GM19463 (cell line): ENCODE measurements around the gene SAP130.

Source experiments
- ATAC-seq: cut with Tn5 transposase; IDR thresholded peaks from one replicate; pipeline ENCODE4 v1.9.1; 2021; ENCODE audit warnings: mild to moderate bottlenecking, moderate library complexity; ENCODE audit not compliant: unreplicated experiment

The SAP130 gene

GRCh38 chr2:128026448-128027277 is 1.2 kb downstream of the SAP130 start:
- ATAC-seq, result peak; percentile 0

GRCh38 chr2:128024816-128025215 is 3.0 kb downstream of the SAP130 start:
- ATAC-seq, result no peak

GRCh38 chr2:128017561-128017960 is 10.3 kb downstream of the SAP130 start:
- ATAC-seq, result no peak

DNA sequence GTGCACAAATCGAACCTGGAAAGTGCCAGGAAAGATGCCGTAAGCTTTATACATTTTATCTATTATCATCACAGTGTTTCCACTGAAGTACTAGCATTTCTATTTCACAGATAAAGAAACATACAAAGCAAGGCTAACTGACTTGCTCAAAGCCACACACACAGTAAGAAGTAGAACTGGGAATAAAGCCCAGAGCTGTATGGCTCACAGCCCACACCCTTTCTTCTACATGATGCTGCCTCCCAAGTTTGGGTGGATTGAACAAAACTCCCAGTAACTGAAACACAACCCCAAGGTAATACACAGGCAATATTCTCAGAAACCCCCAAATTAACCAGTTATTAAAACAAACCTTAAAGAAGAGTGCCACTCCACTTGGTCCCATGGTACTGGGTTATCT is 11.2 kb downstream of the SAP130 start:
- no peak for ATAC-seq

DNA sequence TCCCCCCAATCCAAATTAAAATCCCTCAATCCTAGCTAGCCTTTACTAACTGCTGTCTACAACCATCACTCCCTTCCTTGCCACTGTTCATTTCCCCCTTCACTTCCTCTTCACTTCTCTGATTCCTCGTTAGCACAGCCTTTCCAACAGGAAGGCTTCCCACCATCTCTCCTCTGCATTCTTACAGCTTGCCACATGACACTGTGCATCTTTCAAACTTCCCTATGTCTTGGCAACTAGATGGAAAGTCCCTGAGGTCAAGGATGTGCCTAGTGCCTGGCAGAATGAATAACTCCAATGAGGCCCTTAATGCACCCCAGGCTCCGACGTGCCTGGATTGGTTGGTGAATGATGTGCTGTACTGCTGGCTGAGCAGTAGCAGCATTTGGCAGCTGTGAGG is 15.2 kb downstream of the SAP130 start:
- ATAC-seq, result no peak

GRCh38 chr2:128008074-128008672 is 19.7 kb downstream of the SAP130 start:
- no peak for ATAC-seq

GRCh38 chr2:128004509-128004908 is 23.4 kb downstream of the SAP130 start:
- ATAC-seq, result no peak

DNA sequence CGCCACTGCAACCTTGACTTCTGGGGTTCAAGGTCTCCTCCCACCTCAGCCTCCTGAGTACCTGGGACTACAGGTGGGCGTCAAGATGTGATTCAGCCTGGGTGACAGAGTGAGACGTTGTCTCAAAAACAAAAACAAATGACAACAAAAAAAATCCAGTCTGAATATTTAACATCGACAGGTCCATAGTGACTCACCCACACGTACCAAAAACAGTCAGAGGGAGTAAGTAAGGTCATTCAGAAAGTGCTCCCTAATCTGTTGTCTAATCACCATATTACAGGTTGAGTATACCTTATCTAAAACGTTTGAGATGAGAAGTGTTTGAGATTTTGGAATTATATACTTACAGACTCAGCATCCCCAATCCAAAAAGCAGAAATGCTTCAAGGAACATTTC is 24.4 kb downstream of the SAP130 start:
- no peak for ATAC-seq

- ATAC-seq, result no peak
These were observed 31.7 kb downstream of the SAP130 start for GRCh38 chr2:127996160-127996559.

DNA sequence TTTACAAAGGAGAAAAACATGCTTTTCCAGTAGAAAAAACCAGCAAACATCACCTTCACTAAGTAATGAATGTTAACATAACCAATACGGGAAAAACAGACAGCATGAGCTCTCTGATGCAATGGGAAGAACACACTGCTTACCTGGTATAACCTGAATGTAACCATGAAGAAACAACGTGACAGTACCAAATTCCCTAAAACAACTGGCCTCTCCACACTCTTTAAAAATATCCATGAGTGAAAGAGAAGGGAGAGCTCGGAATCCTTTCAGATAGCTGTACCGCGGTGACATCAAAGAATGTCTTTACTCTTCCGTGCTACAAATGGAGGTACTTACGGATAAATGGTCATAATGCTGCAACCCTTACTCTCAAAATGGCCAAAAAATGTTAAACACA is 32.1 kb downstream of the SAP130 start:
- no peak for ATAC-seq

GRCh38 chr2:127993659-127994058 is 34.2 kb downstream of the SAP130 start:
- no peak for ATAC-seq

- ATAC-seq, result no peak
These were observed 36.1 kb downstream of the SAP130 start for GRCh38 chr2:127991742-127992141.

DNA sequence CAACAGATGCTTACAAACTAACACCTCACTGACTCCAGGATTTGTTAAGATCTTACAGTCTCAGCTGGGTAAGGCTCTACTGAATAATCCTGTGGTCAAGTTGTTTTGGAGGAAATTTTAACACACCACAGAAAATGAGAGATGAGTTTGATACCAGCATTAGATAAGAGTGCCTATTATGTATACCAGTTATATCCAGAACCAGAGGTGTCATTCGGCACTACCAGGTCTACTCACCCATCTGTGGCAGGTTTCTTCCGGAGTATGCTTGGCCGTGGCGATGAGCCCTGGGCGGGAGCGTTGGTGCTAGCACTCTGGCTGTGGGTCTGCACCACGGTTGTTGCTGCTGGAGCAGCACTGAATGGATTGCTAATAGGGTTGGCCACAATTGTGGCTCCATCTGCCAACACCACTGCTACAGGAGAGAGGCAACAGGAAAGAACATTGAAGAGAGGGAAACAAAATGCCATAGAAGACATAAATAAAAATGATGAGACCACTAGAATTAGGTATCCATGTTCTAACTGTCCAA is 41.2 kb downstream of the SAP130 start:
- ATAC-seq, result no peak

GRCh38 chr2:127985735-127986134 is 42.1 kb downstream of the SAP130 start:
- no peak for ATAC-seq

- no peak for ATAC-seq
These were observed 42.7 kb downstream of the SAP130 start for GRCh38 chr2:127985026-127985734.

DNA sequence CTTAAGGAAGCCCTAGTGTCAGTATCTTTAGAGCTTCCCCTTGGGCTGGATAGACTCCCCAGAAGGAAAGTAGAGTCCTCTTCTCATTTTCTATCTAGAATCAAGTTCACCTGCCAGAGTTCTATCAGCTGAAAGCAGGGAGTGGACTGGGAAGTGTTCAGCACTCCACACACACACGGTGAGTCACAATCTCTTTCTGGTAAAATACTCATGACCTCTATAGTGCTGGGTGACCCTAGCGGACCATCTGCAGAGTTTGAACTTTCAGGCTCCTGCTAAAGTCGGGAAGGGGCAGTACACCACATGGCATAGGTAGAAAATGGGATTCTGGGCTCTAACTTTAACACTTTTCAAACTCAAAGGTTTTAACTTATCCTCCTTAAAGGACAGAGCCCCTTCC is 43.3 kb downstream of the SAP130 start:
- no peak for ATAC-seq

- no peak for ATAC-seq
These were observed 58.4 kb downstream of the SAP130 start for GRCh38 chr2:127969446-127969845.

DNA sequence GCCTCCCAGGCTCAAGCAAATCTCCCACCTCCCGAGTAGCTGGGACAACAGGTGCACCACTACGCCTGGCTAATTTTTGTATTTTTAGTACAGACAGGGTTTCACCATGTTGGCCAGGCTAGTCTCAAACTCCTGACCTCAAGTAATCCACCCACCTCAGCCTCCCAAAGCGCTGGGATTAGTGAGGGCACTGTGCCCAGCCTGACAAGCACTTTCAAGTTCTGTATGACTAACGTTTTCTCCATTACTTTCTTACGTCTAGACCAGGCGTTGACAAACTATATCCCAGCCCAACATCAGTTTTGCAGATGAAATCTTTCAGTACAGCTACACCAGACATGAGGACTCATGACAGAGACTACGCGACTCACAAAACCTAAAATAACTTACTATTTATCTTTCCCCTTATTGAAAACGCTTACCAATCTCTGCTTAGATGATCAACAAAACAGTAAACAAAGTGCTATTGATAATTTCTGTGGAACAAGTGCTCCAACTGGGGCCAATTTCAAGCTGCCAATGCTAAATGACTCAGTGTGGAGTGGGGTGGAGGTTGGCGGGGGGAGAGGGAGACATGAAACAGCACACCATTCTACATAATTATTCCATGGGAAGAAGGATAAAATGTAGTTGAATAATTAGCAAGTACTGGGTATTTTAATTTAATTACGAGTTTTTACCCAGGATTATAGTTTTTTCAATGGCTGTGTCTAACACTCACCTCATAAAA is 59.1 kb downstream of the SAP130 start:
- no peak for ATAC-seq

DNA sequence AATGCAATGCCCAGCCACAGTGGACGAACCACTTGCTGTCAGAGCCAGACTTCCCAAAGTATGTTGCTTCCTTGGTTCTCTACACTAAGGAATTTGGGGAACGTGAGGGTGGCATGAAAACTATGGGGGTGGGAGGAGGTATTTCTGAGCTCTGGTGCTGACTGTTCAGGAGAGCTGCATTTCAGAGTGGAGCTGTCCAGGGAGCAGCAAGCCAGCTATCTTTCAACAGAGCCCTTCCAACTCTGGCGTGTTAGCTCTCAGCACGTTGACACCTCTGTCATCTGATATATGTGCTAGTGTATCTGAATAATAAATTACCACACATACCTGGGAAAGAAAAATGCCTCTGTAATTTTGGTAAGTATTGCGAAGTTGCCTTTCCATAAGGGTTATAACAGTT is 66.1 kb downstream of the SAP130 start:
- no peak for ATAC-seq

DNA sequence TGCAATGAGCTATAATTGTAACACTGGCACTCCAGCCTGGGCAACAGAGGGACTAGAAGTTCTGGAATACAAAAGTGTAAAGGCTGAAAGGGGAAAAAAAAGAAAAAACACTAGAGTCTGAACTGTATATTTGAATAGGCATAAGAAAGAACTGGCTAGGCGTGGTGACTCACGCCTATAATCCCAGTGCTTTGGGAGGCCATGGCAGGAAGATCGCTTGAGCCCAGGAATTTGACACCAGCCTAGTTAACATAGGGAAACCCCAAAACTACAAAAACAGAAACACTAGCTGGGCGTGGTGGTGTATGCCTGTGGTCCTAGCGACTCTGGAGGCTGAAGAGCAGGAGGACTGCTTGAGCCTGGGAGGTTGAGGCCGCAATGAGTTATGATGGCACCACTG is 70.6 kb downstream of the SAP130 start:
- ATAC-seq, result no peak

DNA sequence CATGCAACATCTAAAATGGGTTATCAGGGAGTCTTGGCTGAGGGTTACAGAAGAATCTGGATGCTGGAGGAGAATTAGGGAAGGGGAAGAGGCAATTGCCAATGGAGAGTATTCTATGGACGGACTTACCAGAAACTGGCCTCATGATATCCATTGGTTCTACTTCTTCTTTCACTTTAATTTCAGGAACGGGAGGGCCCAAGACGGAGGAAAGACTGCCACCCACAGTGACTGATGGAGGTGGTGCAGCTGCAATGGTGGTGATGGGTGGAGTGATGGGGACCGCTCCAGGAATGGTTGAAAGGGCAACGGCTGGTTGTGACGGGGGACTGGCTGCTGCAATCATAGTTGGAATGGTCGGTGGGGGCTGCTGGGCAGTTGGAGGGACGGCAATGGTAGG is 73.0 kb downstream of the SAP130 start:
- ATAC-seq, result no peak
